Breast epithelium (tissue), 3 donors: ENCODE data around the gene CYP26B1.

ENCODE experiments used
- POLR2A ChIP-seq: fragments of 450-650 bp; IDR thresholded peaks from one replicate; pipeline ENCODE4 v1.6.1; 2016; ENCODE audit warnings: antibody characterized with exemption, mild to moderate bottlenecking, moderate library complexity
- TF ChIP-seq, protein P1 (sequence below), 3 donors: fragments of 450-650 bp; IDR thresholded peaks; one replicate each; pipeline ENCODE4 v1.5.1; 2016 to 2017; ENCODE audit warnings: antibody characterized with exemption in 3 of 3, mild to moderate bottlenecking in 3 of 3, moderate library complexity in 3 of 3

DNA sequence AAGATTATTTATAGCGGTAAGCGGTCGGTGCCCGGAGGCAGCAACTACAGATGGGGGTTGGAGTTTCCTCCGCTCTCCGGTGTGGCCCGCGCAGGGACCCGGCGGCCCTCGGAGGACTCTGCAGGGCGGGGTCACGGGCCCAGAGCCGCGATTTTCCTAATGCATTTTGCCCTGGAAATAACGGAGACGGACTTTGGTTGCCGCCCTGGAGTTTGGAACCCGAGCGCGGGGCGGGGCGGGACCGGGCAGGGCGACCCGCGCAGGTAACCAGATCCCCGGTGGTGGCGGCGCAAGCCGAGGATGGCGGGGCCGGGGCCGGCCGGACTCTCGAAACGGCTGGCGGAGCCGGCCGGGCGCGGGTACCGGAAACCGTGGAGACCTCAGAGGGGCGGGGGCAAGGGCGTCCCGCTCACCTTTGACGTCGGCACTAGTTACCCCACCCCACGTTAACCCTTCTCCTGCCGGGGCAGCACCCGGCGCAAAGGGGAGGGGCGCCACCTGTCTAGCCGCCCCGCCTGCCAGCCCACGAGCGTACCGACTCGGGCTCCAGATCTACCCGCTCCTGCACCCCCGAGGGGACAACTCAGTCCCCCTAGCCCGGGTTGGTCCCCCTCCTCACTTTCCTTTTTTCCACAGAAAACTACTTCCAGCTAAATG is 2.9 kb downstream of the CYP26B1 start:
- TF ChIP-seq, protein P1, sequence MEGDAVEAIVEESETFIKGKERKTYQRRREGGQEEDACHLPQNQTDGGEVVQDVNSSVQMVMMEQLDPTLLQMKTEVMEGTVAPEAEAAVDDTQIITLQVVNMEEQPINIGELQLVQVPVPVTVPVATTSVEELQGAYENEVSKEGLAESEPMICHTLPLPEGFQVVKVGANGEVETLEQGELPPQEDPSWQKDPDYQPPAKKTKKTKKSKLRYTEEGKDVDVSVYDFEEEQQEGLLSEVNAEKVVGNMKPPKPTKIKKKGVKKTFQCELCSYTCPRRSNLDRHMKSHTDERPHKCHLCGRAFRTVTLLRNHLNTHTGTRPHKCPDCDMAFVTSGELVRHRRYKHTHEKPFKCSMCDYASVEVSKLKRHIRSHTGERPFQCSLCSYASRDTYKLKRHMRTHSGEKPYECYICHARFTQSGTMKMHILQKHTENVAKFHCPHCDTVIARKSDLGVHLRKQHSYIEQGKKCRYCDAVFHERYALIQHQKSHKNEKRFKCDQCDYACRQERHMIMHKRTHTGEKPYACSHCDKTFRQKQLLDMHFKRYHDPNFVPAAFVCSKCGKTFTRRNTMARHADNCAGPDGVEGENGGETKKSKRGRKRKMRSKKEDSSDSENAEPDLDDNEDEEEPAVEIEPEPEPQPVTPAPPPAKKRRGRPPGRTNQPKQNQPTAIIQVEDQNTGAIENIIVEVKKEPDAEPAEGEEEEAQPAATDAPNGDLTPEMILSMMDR (IDR thresholded peaks at IDR 0.05) = no peak
- TF ChIP-seq POLR2A = no peak
